Measurements from ENCODE around the gene CMTM8.

Gene CMTM8

GRCh38 chr3:32257641-32258438, 19.4 kb downstream of the CMTM8 start:
- POLR2A ChIA-PET, result no interaction called here
- DNase-seq (ENCODE audit: extremely low spot score), result no peak
- TF ChIP-seq L3MBTL2 (conservative IDR thresholded peaks at IDR 0.05), result no peak
- TF ChIP-seq ARNT (IDR thresholded peaks at IDR 0.05), result no peak
- TF ChIP-seq HDGF (IDR thresholded peaks at IDR 0.05; ENCODE audit: borderline replicate concordance), result no peak
- TF ChIP-seq SUZ12 (IDR thresholded peaks at IDR 0.05), result no peak
- no peak for TF ChIP-seq FOXK2 (IDR thresholded peaks at IDR 0.05)
- TF ChIP-seq ZNF384 (IDR thresholded peaks at IDR 0.05), result no peak
- no peak for TF ChIP-seq SP1 (IDR thresholded peaks at IDR 0.05)
- no peak for TF ChIP-seq ELF4 (IDR thresholded peaks at IDR 0.05)
- TF ChIP-seq TARDBP (IDR thresholded peaks at IDR 0.05), result no peak
- TF ChIP-seq LEF1 (IDR thresholded peaks at IDR 0.05; ENCODE audit: borderline replicate concordance), result no peak
- TF ChIP-seq FOXM1 (IDR thresholded peaks at IDR 0.05; ENCODE audit: borderline replicate concordance), result no peak
- no peak for TF ChIP-seq FOXA1 (IDR thresholded peaks at IDR 0.05)
- CTCF ChIA-PET, result interaction anchor here (0.5 kb wide), 1 partner anchor 142 kb away, joined by 5 read pairs; no protein-coding TSS in a partner anchor

GRCh38 chr3:32258869-32259268, 20.4 kb downstream of the CMTM8 start:
- TF ChIP-seq FOXM1 (IDR thresholded peaks at IDR 0.05; ENCODE audit: borderline replicate concordance) (no peak), CTBP1 (IDR thresholded peaks at IDR 0.05; ENCODE audit: borderline replicate concordance) (no peak), LEF1 (IDR thresholded peaks at IDR 0.05; ENCODE audit: borderline replicate concordance) (no peak), TARDBP (IDR thresholded peaks at IDR 0.05) (no peak), ZNF384 (IDR thresholded peaks at IDR 0.05) (no peak), BHLHE40 (IDR thresholded peaks at IDR 0.05; ENCODE audit: borderline replicate concordance) (no peak), ARNT (IDR thresholded peaks at IDR 0.05) (no peak)
- TF ChIP-seq, protein P1, sequence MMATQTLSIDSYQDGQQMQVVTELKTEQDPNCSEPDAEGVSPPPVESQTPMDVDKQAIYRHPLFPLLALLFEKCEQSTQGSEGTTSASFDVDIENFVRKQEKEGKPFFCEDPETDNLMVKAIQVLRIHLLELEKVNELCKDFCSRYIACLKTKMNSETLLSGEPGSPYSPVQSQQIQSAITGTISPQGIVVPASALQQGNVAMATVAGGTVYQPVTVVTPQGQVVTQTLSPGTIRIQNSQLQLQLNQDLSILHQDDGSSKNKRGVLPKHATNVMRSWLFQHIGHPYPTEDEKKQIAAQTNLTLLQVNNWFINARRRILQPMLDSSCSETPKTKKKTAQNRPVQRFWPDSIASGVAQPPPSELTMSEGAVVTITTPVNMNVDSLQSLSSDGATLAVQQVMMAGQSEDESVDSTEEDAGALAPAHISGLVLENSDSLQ (IDR thresholded peaks at IDR 0.05), result no peak
- no peak for DNase-seq (ENCODE audit: extremely low spot score)
- POLR2A ChIA-PET, result no interaction called here
- CTCF ChIA-PET, result no interaction called here

DNA sequence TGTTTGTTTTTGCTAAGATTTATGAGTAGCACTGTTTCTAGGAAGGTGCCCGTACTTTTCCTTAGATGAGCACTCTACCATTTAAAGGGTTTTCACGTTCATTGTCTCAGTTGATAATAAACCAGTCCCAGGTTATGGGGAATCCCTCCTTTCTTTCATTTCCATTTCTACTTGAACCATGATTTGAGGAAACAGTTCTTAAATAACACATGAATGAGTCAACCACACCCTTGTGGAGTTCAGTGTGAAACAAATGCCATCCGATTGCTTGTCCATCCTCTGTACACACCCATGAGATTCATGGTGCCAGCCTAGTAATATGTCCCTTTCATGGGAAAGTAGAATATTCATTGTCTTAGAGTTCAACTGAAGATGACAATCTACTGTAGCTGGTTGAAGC, 23.1 kb downstream of the CMTM8 start:
- DNase-seq (ENCODE audit: extremely low spot score), result no peak
- CTCF ChIA-PET, result no interaction called here
- POLR2A ChIA-PET, result no interaction called here
- no peak for TF ChIP-seq ARNT (IDR thresholded peaks at IDR 0.05)
- no peak for TF ChIP-seq TARDBP (IDR thresholded peaks at IDR 0.05)
- no peak for TF ChIP-seq SUZ12 (IDR thresholded peaks at IDR 0.05)
- TF ChIP-seq, protein P1 (IDR thresholded peaks at IDR 0.05), result no peak
- no peak for TF ChIP-seq ELF4 (IDR thresholded peaks at IDR 0.05)
- no peak for TF ChIP-seq CTBP1 (IDR thresholded peaks at IDR 0.05; ENCODE audit: borderline replicate concordance)
- no peak for TF ChIP-seq FOXA1 (IDR thresholded peaks at IDR 0.05)
- no peak for TF ChIP-seq ZNF384 (IDR thresholded peaks at IDR 0.05)
- no peak for TF ChIP-seq LEF1 (IDR thresholded peaks at IDR 0.05; ENCODE audit: borderline replicate concordance)
- no peak for TF ChIP-seq BHLHE40 (IDR thresholded peaks at IDR 0.05; ENCODE audit: borderline replicate concordance)
- no peak for TF ChIP-seq NFRKB (IDR thresholded peaks at IDR 0.05)
- TF ChIP-seq FOXM1 (IDR thresholded peaks at IDR 0.05; ENCODE audit: borderline replicate concordance), result no peak
- no peak for TF ChIP-seq SP1 (IDR thresholded peaks at IDR 0.05)
- TF ChIP-seq L3MBTL2 (conservative IDR thresholded peaks at IDR 0.05), result no peak
- no peak for TF ChIP-seq FOXK2 (IDR thresholded peaks at IDR 0.05)
- TF ChIP-seq HDGF (IDR thresholded peaks at IDR 0.05; ENCODE audit: borderline replicate concordance), result no peak

- no peak for DNase-seq (ENCODE audit: extremely low spot score)
- ChIA-PET POLR2A (no interaction called here), CTCF (no interaction called here)
- TF ChIP-seq SP1 (IDR thresholded peaks at IDR 0.05), result no peak
- no peak for TF ChIP-seq ARNT (IDR thresholded peaks at IDR 0.05)
- no peak for TF ChIP-seq ZNF384 (IDR thresholded peaks at IDR 0.05)
- TF ChIP-seq TARDBP (IDR thresholded peaks at IDR 0.05), result no peak
These were observed 23.7 kb downstream of the CMTM8 start for GRCh38 chr3:32262201-32262600.

DNA sequence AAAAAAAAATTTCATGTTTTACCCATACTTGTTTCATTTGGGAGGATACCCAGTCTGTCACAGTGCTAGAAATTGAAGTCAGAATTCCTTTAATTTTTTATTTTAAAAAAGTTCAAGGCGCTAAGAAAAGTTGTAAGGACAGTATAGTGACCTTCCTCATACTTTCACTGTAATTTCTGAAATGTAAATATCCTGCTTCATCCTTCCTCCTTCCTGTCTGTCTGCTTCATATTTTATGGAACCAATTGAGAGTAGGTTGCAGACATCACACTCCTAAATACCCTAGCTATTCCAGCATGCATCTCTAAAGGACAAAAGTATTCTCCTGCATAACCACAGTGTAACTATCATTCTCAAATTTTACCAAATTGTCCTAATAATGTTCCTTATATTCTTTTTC, 35.8 kb downstream of the CMTM8 start:
- no peak for DNase-seq (ENCODE audit: extremely low spot score)
- ChIA-PET POLR2A (no interaction called here), CTCF (no interaction called here)
- TF ChIP-seq BHLHE40 (IDR thresholded peaks at IDR 0.05; ENCODE audit: borderline replicate concordance), result no peak

GRCh38 chr3:32275506-32275905, 37.0 kb downstream of the CMTM8 start:
- ChIA-PET CTCF (no interaction called here), POLR2A (no interaction called here)
- no peak for DNase-seq (ENCODE audit: extremely low spot score)
- TF ChIP-seq LEF1 (IDR thresholded peaks at IDR 0.05; ENCODE audit: borderline replicate concordance) (no peak), TARDBP (IDR thresholded peaks at IDR 0.05) (no peak), FOXM1 (IDR thresholded peaks at IDR 0.05; ENCODE audit: borderline replicate concordance) (no peak), ARNT (IDR thresholded peaks at IDR 0.05) (no peak)

GRCh38 chr3:32276279-32276841, 37.9 kb downstream of the CMTM8 start:
- ChIA-PET CTCF (no interaction called here), POLR2A (no interaction called here)
- TF ChIP-seq SP1 (IDR thresholded peaks at IDR 0.05), result no peak
- no peak for TF ChIP-seq L3MBTL2 (conservative IDR thresholded peaks at IDR 0.05)
- TF ChIP-seq SUZ12 (IDR thresholded peaks at IDR 0.05), result no peak
- TF ChIP-seq FOXA1 (IDR thresholded peaks at IDR 0.05), result no peak
- TF ChIP-seq ELF4 (IDR thresholded peaks at IDR 0.05), result no peak
- TF ChIP-seq ARNT (IDR thresholded peaks at IDR 0.05), result no peak
- TF ChIP-seq NFRKB (IDR thresholded peaks at IDR 0.05), result no peak
- no peak for TF ChIP-seq HDGF (IDR thresholded peaks at IDR 0.05; ENCODE audit: borderline replicate concordance)
- no peak for TF ChIP-seq CTBP1 (IDR thresholded peaks at IDR 0.05; ENCODE audit: borderline replicate concordance)
- TF ChIP-seq LEF1 (IDR thresholded peaks at IDR 0.05; ENCODE audit: borderline replicate concordance), result no peak
- no peak for TF ChIP-seq TARDBP (IDR thresholded peaks at IDR 0.05)
- TF ChIP-seq FOXM1 (IDR thresholded peaks at IDR 0.05; ENCODE audit: borderline replicate concordance), result no peak
- TF ChIP-seq, protein P1 (IDR thresholded peaks at IDR 0.05), result no peak
- no peak for TF ChIP-seq ZNF384 (IDR thresholded peaks at IDR 0.05)
- TF ChIP-seq FOXK2 (IDR thresholded peaks at IDR 0.05), result no peak
- no peak for TF ChIP-seq BHLHE40 (IDR thresholded peaks at IDR 0.05; ENCODE audit: borderline replicate concordance)
- no peak for DNase-seq (ENCODE audit: extremely low spot score)
